Nucleus accumbens (tissue), 56 donors: Measurements from ENCODE around the gene P2RY8.
"Not testable (repeated sequence)": the region's sequence is repeated elsewhere in the genome, so short reads cannot be mapped to it uniquely, and the experiment has no call there.

Source experiments
- DNase-seq, 56 donors: peaks; one replicate each; lab custom pipeline; 2025; lab: John Stamatoyannopoulos, UW

The P2RY8 gene

DNA sequence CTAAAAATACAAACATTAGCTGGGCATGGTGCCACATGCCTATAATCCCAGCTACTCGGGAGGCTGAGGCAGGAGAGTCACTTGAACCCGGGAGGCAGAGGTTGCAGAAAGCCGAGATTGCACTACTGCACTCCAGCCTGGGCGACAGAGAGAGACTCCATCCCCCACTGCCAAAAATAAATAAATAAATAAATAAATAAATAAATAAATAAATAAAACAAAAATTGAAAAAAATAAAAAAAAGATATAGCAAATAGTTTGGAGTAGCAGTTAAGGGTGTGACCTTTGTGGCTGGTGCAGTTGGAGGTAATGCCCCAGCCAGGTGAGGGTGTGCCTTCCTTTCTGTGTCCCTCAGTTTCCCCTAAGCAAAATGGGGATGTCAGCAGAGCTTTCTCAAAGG lies 14.1 kb downstream of the P2RY8 start:
- not testable (repeated sequence) for DNase-seq

GRCh38 chrX:1521459-1521956 lies 15.5 kb downstream of the P2RY8 start:
- DNase-seq, result no peak

DNA sequence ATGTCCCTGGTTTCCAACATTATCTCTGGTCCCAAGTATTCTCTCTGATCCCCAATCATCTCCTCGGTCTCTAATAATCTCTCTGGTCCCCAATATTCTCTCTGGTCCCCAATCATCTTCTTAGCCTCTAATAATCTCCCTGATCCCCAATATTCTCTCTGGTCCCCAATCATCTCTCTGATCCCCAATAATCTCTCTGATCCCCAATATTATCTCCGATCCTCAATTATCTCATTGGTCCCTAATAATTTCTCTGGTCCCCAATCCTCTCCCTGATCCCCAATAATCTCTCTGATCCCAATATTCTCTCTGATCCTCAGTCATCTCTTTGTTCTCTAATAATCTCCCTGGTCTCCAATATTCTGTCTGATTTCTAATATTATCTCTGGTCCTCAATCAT lies 16.6 kb downstream of the P2RY8 start:
- no peak for DNase-seq

GRCh38 chrX:1519022-1519497 lies 17.9 kb downstream of the P2RY8 start:
- no peak for DNase-seq

DNA sequence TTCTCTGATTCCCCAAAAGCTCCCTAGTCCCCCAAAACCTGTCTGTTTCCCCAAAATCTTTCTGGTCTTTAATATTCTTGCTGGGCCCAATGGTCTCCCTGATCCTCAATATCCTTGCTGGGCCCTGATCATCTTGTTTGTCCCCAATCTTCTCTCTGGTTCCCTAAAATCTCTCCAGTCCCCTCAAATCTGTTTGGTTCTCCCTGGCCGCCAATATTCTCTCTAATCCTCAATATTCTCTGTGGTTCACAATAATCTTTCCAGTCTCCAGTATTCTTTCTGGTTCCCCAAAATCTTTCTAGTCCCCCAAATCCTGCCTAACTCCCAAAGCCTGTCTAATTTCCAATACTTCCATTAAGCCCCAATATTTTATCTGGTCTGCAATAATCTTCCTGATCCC lies 18.5 kb downstream of the P2RY8 start:
- no peak for DNase-seq

DNA sequence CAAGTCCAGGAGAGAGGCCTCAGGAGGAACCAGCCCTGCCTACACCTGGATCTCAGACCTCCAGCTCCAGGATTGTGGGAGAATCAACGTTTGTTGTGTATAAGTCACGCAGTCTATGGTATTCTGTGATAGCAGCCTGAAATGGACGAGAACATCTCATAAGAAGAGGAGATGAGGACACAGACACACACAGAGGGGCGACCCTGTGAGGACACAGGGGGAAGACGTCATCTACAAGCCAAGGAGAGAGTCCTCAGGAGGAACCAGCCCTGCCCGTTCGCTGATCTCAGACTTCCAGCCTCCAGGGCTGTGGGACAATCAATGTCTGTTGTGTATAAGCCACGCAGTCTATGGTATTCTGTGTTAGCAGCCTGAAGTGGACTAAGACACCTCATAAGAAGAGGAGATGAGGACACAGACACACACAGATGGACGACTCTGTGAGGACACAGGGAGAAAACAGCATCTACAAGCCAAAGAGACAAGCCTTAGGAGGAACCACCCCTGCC lies 20.3 kb downstream of the P2RY8 start:
- no peak for DNase-seq

- DNase-seq, result no peak
Observed at GRCh38 chrX:1511829-1512228, 25.2 kb downstream of the P2RY8 start.

- DNase-seq, result no peak
Observed at GRCh38 chrX:1511150-1511549, 25.8 kb downstream of the P2RY8 start.

- DNase-seq, result no peak
Observed at GRCh38 chrX:1507511-1508463, 29.2 kb downstream of the P2RY8 start.

GRCh38 chrX:1506916-1507315 lies 30.1 kb downstream of the P2RY8 start:
- no peak for DNase-seq

GRCh38 chrX:1502853-1503252 lies 34.1 kb downstream of the P2RY8 start:
- DNase-seq, result no peak

- DNase-seq, result no peak
Observed at GRCh38 chrX:1502241-1502640, 34.7 kb downstream of the P2RY8 start.

DNA sequence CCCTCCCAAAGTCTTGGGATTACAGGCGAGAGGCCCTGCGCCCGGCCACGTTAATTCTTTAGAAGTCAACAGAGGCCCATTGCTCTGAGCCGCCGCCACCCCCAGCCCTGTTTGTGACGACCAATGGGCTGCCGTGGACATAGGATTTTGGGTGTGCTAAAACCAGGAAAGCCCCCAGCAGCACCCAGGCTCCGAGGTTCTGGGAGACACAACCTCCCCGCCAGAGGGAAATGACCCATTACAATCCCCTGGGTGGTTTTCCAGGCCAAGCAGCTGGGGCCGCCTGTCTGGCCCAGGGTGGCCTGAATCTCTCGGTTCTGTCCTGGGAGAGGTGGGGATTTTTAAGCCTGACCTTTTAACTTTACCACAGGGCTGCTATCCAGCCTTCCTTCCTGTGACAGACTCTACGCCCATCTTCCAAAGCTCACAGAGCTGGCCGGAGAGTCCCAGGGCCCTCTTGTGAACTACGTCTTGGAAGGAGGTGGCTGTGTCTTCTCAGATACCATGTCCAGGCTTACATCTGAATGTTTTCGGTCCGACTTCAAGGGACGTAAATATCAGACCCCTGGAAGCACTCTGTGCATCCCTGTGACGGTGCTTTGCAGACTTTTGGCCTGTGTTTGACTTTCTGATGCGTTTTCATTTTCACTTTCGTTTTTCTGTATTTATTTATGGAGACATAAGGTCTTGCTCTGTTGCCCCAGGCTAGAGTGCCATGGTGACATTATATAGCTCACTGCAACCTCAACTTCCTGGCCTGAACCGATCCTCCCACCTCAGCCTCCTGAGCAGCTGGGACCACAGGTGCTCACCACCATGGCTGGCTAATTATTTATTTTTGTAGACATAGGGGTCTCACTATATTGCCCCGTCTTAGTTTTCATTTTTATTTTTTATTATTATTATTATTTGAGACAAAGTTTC lies 36.0 kb downstream of the P2RY8 start:
- DNase-seq, result no peak

DNA sequence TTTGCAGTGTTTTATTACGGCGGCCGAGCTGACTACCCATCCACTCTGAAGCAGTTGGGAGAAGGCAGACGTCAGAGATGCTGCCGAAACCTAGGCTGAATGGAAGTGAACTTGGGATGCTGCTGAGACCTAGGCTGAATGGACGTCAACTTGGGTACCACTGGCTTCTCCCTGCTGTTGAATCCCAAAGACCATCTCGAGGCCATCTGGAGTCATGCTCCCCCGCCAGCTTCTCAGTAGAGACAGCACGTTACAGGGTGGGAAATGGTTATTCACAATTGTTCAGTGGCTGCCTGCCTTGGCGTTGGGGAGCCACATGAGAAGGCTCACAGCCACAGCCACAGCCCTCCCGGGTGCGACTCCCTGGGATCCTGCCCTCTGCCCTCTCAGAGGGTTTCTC lies 40.9 kb downstream of the P2RY8 start:
- no peak for DNase-seq

GRCh38 chrX:1493877-1494510 lies 43.0 kb downstream of the P2RY8 start:
- DNase-seq, result peak in 2 of 56 donors; percentile 1 to 2

- DNase-seq, result no peak
Observed at GRCh38 chrX:1493412-1493811, 43.6 kb downstream of the P2RY8 start.

GRCh38 chrX:1492421-1493012 lies 44.5 kb downstream of the P2RY8 start:
- no peak for DNase-seq

- DNase-seq, result no peak
Observed at GRCh38 chrX:1491851-1492349, 45.1 kb downstream of the P2RY8 start.

DNA sequence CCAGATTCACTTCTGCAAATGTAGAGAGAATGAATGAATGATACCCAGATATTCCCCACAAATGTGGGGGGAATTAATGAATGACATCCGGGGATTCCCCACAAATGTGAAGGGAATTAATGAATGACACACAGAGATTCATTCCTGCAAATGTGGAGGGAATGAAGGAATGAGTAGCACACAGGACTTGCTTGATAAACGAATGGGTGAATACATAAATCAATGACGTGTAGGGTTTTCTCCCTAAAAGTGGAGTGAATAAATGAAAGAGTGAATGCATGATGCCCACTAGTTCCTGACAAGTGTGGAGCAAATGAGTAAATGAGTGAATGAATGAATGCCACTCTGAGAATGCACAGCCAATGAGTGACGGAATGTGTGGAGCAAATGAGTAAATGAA lies 45.7 kb downstream of the P2RY8 start:
- DNase-seq, result not testable (repeated sequence)

- DNase-seq, result not testable (repeated sequence)
Observed at GRCh38 chrX:1490723-1491122, 46.3 kb downstream of the P2RY8 start.
